ENCODE measurements around the gene TFF2.

The TFF2 gene

GRCh38 chr21:42350927-42351426, at the start of gene TFF2:
Gene TFF2, minus strand, starts transcription at chr21:42350994. Its CDS starts 37 bp downstream, at chr21:42350957.
- no peak for DNase-seq (ENCODE audit: low read depth in 3 of 3)

GRCh38 chr21:42400525-42400924, 49.7 kb upstream of the TFF2 start:
- no peak for DNase-seq (ENCODE audit: low read depth in 3 of 3)

GRCh38 chr21:42398436-42399028, 47.7 kb upstream of the TFF2 start:
- no peak for DNase-seq (ENCODE audit: low read depth in 3 of 3)

GRCh38 chr21:42397746-42398394, 47.1 kb upstream of the TFF2 start:
- no peak for DNase-seq (ENCODE audit: low read depth in 3 of 3)

GRCh38 chr21:42396799-42397745, 46.3 kb upstream of the TFF2 start:
- DNase-seq (ENCODE audit: low read depth in 3 of 3), result no peak

- DNase-seq (ENCODE audit: low read depth in 3 of 3), result no peak
Observed at GRCh38 chr21:42395905-42396651, 45.3 kb upstream of the TFF2 start, which contains the start of gene TMPRSS3. Gene TMPRSS3, minus strand, starts transcription at chr21:42396052. Its CDS starts 635 bp downstream, at chr21:42395417.

- no peak for DNase-seq (ENCODE audit: low read depth in 3 of 3)
Observed at GRCh38 chr21:42395302-42395701, 44.5 kb upstream of the TFF2 start.

- DNase-seq (ENCODE audit: low read depth in 3 of 3), result no peak
Observed at GRCh38 chr21:42393443-42393950, 42.7 kb upstream of the TFF2 start.

GRCh38 chr21:42392731-42393442, 42.1 kb upstream of the TFF2 start:
- DNase-seq (ENCODE audit: low read depth in 3 of 3), result no peak

GRCh38 chr21:42391297-42391696, 40.5 kb upstream of the TFF2 start:
- no peak for DNase-seq (ENCODE audit: low read depth in 3 of 3)

- DNase-seq (ENCODE audit: low read depth in 3 of 3), result no peak
Observed at GRCh38 chr21:42390696-42391095, 39.9 kb upstream of the TFF2 start.

GRCh38 chr21:42390193-42390592, 39.4 kb upstream of the TFF2 start:
- DNase-seq (ENCODE audit: low read depth in 3 of 3), result no peak

- DNase-seq (ENCODE audit: low read depth in 3 of 3), result no peak
Observed at GRCh38 chr21:42389449-42389835, 38.6 kb upstream of the TFF2 start.

- DNase-seq (ENCODE audit: low read depth in 3 of 3), result no peak
Observed at GRCh38 chr21:42388740-42389448, 38.1 kb upstream of the TFF2 start.

- DNase-seq (ENCODE audit: low read depth in 3 of 3), result no peak
Observed at GRCh38 chr21:42387843-42388340, 37.1 kb upstream of the TFF2 start.

- DNase-seq (ENCODE audit: low read depth in 3 of 3), result no peak
Observed at GRCh38 chr21:42387164-42387563, 36.4 kb upstream of the TFF2 start.

- DNase-seq (ENCODE audit: low read depth in 3 of 3), result no peak
Observed at GRCh38 chr21:42386034-42386591, 35.3 kb upstream of the TFF2 start.

GRCh38 chr21:42385619-42386018, 34.8 kb upstream of the TFF2 start:
- DNase-seq (ENCODE audit: low read depth in 3 of 3), result no peak

GRCh38 chr21:42384989-42385388, 34.2 kb upstream of the TFF2 start:
- no peak for DNase-seq (ENCODE audit: low read depth in 3 of 3)
